Measurements from ENCODE around the gene BRSK2. TPM values are rescaled to one million over a fixed set of nuclear protein-coding genes. Genes with fewer than 3 reads are reported as not detected.

The BRSK2 gene
- total and polyA plus RNA-seq, 4 donors: 14.1 to 106 (median 56.8) TPM

GRCh38 chr11:1476940-1477736 is 87.4 kb downstream of the BRSK2 start:
- Histone ChIP-seq H3K4me1 (ENCODE audit: control insufficient read depth, insufficient read depth, low read length) (no peaks in the 10 kb centered on the region), H3K27ac (ENCODE audit: low read depth, low read length) (no peak overlapping the region), H3K4me3 (ENCODE audit: low read depth, low read length) (no peak overlapping the region), H3K9me3 (ENCODE audit: control insufficient read depth, insufficient read depth, low read length) (no peaks in the 10 kb centered on the region), H3K27me3 (ENCODE audit: control insufficient read depth, insufficient read depth, low read length) (no peaks in the 10 kb centered on the region), H3K36me3 (ENCODE audit: control insufficient read depth, insufficient read depth, low read length) (peaks cover 74% of the 10 kb centered on the region)
- no peak for DNase-seq (ENCODE audit: low read depth in 4 of 6, low spot score in 6 of 6)
- 90% methylated on average over 18 of the region's 20 CpGs for WGBS (ENCODE audit: insufficient coverage)

GRCh38 chr11:1478011-1478410 is 88.3 kb downstream of the BRSK2 start:
- 94% methylated on average over 7 of the region's 13 CpGs for WGBS (ENCODE audit: insufficient coverage)
- no peak for DNase-seq (ENCODE audit: low read depth in 4 of 6, low spot score in 6 of 6)
- H3K4me3 ChIP-seq (ENCODE audit: low read depth, low read length): no peak overlapping the region
- no peaks in the 10 kb centered on the region for H3K9me3 ChIP-seq (ENCODE audit: control insufficient read depth, insufficient read depth, low read length)
- H3K4me1 ChIP-seq (ENCODE audit: control insufficient read depth, insufficient read depth, low read length): peaks cover 2% of the 10 kb centered on the region
- peaks cover 74% of the 10 kb centered on the region for H3K36me3 ChIP-seq (ENCODE audit: control insufficient read depth, insufficient read depth, low read length)
- H3K27me3 ChIP-seq (ENCODE audit: control insufficient read depth, insufficient read depth, low read length): no peaks in the 10 kb centered on the region
- no peak overlapping the region for H3K27ac ChIP-seq (ENCODE audit: low read depth, low read length)

GRCh38 chr11:1478544-1478943 is 88.8 kb downstream of the BRSK2 start:
- Histone ChIP-seq H3K27ac (ENCODE audit: low read depth, low read length) (no peak overlapping the region), H3K4me1 (ENCODE audit: control insufficient read depth, insufficient read depth, low read length) (peaks cover 8% of the 10 kb centered on the region), H3K27me3 (ENCODE audit: control insufficient read depth, insufficient read depth, low read length) (no peaks in the 10 kb centered on the region), H3K9me3 (ENCODE audit: control insufficient read depth, insufficient read depth, low read length) (no peaks in the 10 kb centered on the region), H3K4me3 (ENCODE audit: low read depth, low read length) (no peak overlapping the region), H3K36me3 (ENCODE audit: control insufficient read depth, insufficient read depth, low read length) (peaks cover 72% of the 10 kb centered on the region)
- DNase-seq (ENCODE audit: low read depth in 4 of 6, low spot score in 6 of 6): no peak
- WGBS (ENCODE audit: insufficient coverage): 84% methylated on average over 2 of the region's 9 CpGs

- no peaks in the 10 kb centered on the region for H3K27me3 ChIP-seq (ENCODE audit: control insufficient read depth, insufficient read depth, low read length)
- H3K9me3 ChIP-seq (ENCODE audit: control insufficient read depth, insufficient read depth, low read length): no peaks in the 10 kb centered on the region
- H3K4me1 ChIP-seq (ENCODE audit: control insufficient read depth, insufficient read depth, low read length): peaks cover 14% of the 10 kb centered on the region
- WGBS (ENCODE audit: insufficient coverage): 82% methylated on average over 9 of the region's 9 CpGs
- no peak overlapping the region for H3K27ac ChIP-seq (ENCODE audit: low read depth, low read length)
- no peak for DNase-seq (ENCODE audit: low read depth in 4 of 6, low spot score in 6 of 6)
- H3K36me3 ChIP-seq (ENCODE audit: control insufficient read depth, insufficient read depth, low read length): peaks cover 71% of the 10 kb centered on the region
- no peak overlapping the region for H3K4me3 ChIP-seq (ENCODE audit: low read depth, low read length)
Observed at GRCh38 chr11:1479006-1479677, 89.4 kb downstream of the BRSK2 start.

- H3K27me3 ChIP-seq (ENCODE audit: control insufficient read depth, insufficient read depth, low read length): no peaks in the 10 kb centered on the region
- H3K27ac ChIP-seq (ENCODE audit: low read depth, low read length): no peak overlapping the region
- peaks cover 19% of the 10 kb centered on the region for H3K4me1 ChIP-seq (ENCODE audit: control insufficient read depth, insufficient read depth, low read length)
- H3K9me3 ChIP-seq (ENCODE audit: control insufficient read depth, insufficient read depth, low read length): no peaks in the 10 kb centered on the region
- DNase-seq (ENCODE audit: low read depth in 4 of 6, low spot score in 6 of 6): no peak
- H3K36me3 ChIP-seq (ENCODE audit: control insufficient read depth, insufficient read depth, low read length): peaks cover 77% of the 10 kb centered on the region
- H3K4me3 ChIP-seq (ENCODE audit: low read depth, low read length): no peak overlapping the region
- WGBS (ENCODE audit: insufficient coverage): 97% methylated on average over 12 of the region's 12 CpGs
Observed at GRCh38 chr11:1479678-1480118, 90.0 kb downstream of the BRSK2 start.

- H3K27me3 ChIP-seq (ENCODE audit: control insufficient read depth, insufficient read depth, low read length): no peaks in the 10 kb centered on the region
- H3K4me1 ChIP-seq (ENCODE audit: control insufficient read depth, insufficient read depth, low read length): peaks cover 24% of the 10 kb centered on the region
- 86% methylated on average over 11 of the region's 13 CpGs for WGBS (ENCODE audit: insufficient coverage)
Observed at GRCh38 chr11:1480191-1480554, 90.4 kb downstream of the BRSK2 start.

GRCh38 chr11:1480555-1481482 is 91.1 kb downstream of the BRSK2 start:
- Histone ChIP-seq H3K4me1 (ENCODE audit: control insufficient read depth, insufficient read depth, low read length) (peaks cover 30% of the 10 kb centered on the region), H3K27me3 (ENCODE audit: control insufficient read depth, insufficient read depth, low read length) (no peaks in the 10 kb centered on the region), H3K27ac (ENCODE audit: low read depth, low read length) (no peak overlapping the region), H3K9me3 (ENCODE audit: control insufficient read depth, insufficient read depth, low read length) (no peaks in the 10 kb centered on the region), H3K36me3 (ENCODE audit: control insufficient read depth, insufficient read depth, low read length) (peaks cover 79% of the 10 kb centered on the region), H3K4me3 (ENCODE audit: low read depth, low read length) (no peak overlapping the region)
- WGBS (ENCODE audit: insufficient coverage): 94% methylated on average over 31 of the region's 36 CpGs
- no peak for DNase-seq (ENCODE audit: low read depth in 4 of 6, low spot score in 6 of 6)

More at GRCh38 chr11:1480191-1480554, 90.4 kb downstream of the BRSK2 start:
- H3K4me3 ChIP-seq (ENCODE audit: low read depth, low read length): no peak overlapping the region
- no peak for DNase-seq (ENCODE audit: low read depth in 4 of 6, low spot score in 6 of 6)
- H3K27ac ChIP-seq (ENCODE audit: low read depth, low read length): no peak overlapping the region
- H3K9me3 ChIP-seq (ENCODE audit: control insufficient read depth, insufficient read depth, low read length): no peaks in the 10 kb centered on the region
- H3K36me3 ChIP-seq (ENCODE audit: control insufficient read depth, insufficient read depth, low read length): peaks cover 79% of the 10 kb centered on the region

- no CpG with 5 or more reads among the region's 2 CpGs for WGBS (ENCODE audit: insufficient coverage)
- H3K4me3 ChIP-seq (ENCODE audit: low read depth, low read length): no peak overlapping the region
Observed at GRCh38 chr11:1481483-1481825, 91.7 kb downstream of the BRSK2 start.

GRCh38 chr11:1481861-1482441 is 92.2 kb downstream of the BRSK2 start:
- no peaks in the 10 kb centered on the region for H3K27me3 ChIP-seq (ENCODE audit: control insufficient read depth, insufficient read depth, low read length)
- WGBS (ENCODE audit: insufficient coverage): 93% methylated on average over 16 of the region's 16 CpGs
- peaks cover 41% of the 10 kb centered on the region for H3K4me1 ChIP-seq (ENCODE audit: control insufficient read depth, insufficient read depth, low read length)
- H3K36me3 ChIP-seq (ENCODE audit: control insufficient read depth, insufficient read depth, low read length): peaks cover 82% of the 10 kb centered on the region
- H3K4me3 ChIP-seq (ENCODE audit: low read depth, low read length): no peak overlapping the region
- no peak overlapping the region for H3K27ac ChIP-seq (ENCODE audit: low read depth, low read length)
- no peaks in the 10 kb centered on the region for H3K9me3 ChIP-seq (ENCODE audit: control insufficient read depth, insufficient read depth, low read length)
- DNase-seq (ENCODE audit: low read depth in 4 of 6, low spot score in 6 of 6): no peak

More at GRCh38 chr11:1481483-1481825, 91.7 kb downstream of the BRSK2 start:
- no peak for DNase-seq (ENCODE audit: low read depth in 4 of 6, low spot score in 6 of 6)
- no peak overlapping the region for H3K27ac ChIP-seq (ENCODE audit: low read depth, low read length)
- peaks cover 84% of the 10 kb centered on the region for H3K36me3 ChIP-seq (ENCODE audit: control insufficient read depth, insufficient read depth, low read length)
- H3K4me1 ChIP-seq (ENCODE audit: control insufficient read depth, insufficient read depth, low read length): peaks cover 37% of the 10 kb centered on the region
- H3K27me3 ChIP-seq (ENCODE audit: control insufficient read depth, insufficient read depth, low read length): no peaks in the 10 kb centered on the region
- H3K9me3 ChIP-seq (ENCODE audit: control insufficient read depth, insufficient read depth, low read length): no peaks in the 10 kb centered on the region
